Body of pancreas (tissue), 4 donors: ENCODE data around the gene IL1A. TPM values are rescaled to one million over a fixed set of nuclear protein-coding genes. Genes with fewer than 3 reads are reported as not detected.

Source experiments
- ATAC-seq: fragments of 150-250 bp; one replicate; pipeline ENCODE4 v1.9.1; 2016
- DNase-seq, 4 donors: peaks; one replicate each; pipeline ENCODE4 v3.0.0-alpha.2; 2019
- H3K27ac ChIP-seq, 4 donors: fragments of 200-600 bp; sonication (generic); 1 replicate in 3 of 4; 2 replicates in 1 of 4; pipeline versions ENCODE4 v1.5.1 to v1.6.1; 2016 to 2019; ENCODE audit warnings: mild to moderate bottlenecking in 1 of 4, mixed read lengths in 1 of 4, moderate library complexity in 1 of 4
- H3K27me3 ChIP-seq, 2 donors: fragments of 200-600 bp; sonication (generic); one replicate each; pipeline ENCODE4 v1.6.0; 2016; ENCODE audit warnings: mild to moderate bottlenecking in 1 of 2
- H3K36me3 ChIP-seq, 2 donors: fragments of 200-600 bp; sonication (generic); replicated peaks in 1 of 2; 2 replicates each; pipeline ENCODE4 v1.5.1; 2016; ENCODE audit warnings: low read depth in 2 of 2; ENCODE audit not compliant: insufficient read depth in 1 of 2
- H3K4me1 ChIP-seq: fragments of 200-600 bp; sonication (generic); one replicate; pipeline ENCODE4 v1.6.0; 2016
- H3K4me3 ChIP-seq, 2 donors: fragments of 200-600 bp; sonication (generic); 1 replicate in 1 of 2; 2 replicates in 1 of 2; pipeline ENCODE4 v1.5.1; 2016 to 2019
- H3K9me3 ChIP-seq, 3 donors: fragments of 200-600 bp; sonication (generic); 1 replicate in 2 of 3; 2 replicates in 1 of 3; pipeline ENCODE4 v1.5.1; 2016
- POLR2A ChIP-seq, 3 donors: fragments of 450-650 bp; IDR thresholded peaks; one replicate each; pipeline ENCODE4 v1.6.1; 2016; ENCODE audit warnings: antibody characterized with exemption in 3 of 3, mild to moderate bottlenecking in 2 of 3
- WGBS, 2 donors: methylation state at CpG; one replicate each; pipeline ENCODE4 v1.1.5; 2017; 5-methylcytosine and 5-hydroxymethylcytosine counted together
- intact Hi-C: fragments of 100-400 bp; cut with DNase I; formaldehyde crosslinking; loops from one replicate; pipeline ENCODE4 v1.15.1; 2023
- total RNA-seq, 2 donors: library from RNA; depleted of rRNA; stranded (reverse); fragments of >200 nt; gene quantifications; one replicate each; pipeline ENCODE4 v1.1.0, GENCODE V29; 2016
- TF ChIP-seq, protein P1 (sequence below), 7 experiments: fragments of 450-650 bp in 4 of 7; fragments of 200-600 bp in 3 of 7; sonication (generic) in 3 of 7; IDR thresholded peaks; one replicate each; pipeline ENCODE4 v1.5.1; 2016 to 2019; ENCODE audit warnings: antibody characterized with exemption in 7 of 7

Gene IL1A
- total RNA-seq, 2 donors from 2014 or later, result not detected

GRCh38 chr2:112751451-112752197 is 32.7 kb downstream of the IL1A start:
- intact Hi-C loops, result loop anchor here (10.0 kb wide), 2 partner anchors 133 to 203 kb away; no protein-coding TSS in a partner anchor
- Histone ChIP-seq H3K27me3 (no peaks in the 10 kb centered on the region), H3K36me3 (no peaks in the 10 kb centered on the region), H3K4me3 (no peak overlapping the region), H3K27ac (no peak overlapping the region), H3K9me3 (no peaks in the 10 kb centered on the region), H3K4me1 (peaks cover 9% of the 10 kb centered on the region)
- ATAC-seq (no peak), DNase-seq (no peak)
- TF ChIP-seq, protein P1, sequence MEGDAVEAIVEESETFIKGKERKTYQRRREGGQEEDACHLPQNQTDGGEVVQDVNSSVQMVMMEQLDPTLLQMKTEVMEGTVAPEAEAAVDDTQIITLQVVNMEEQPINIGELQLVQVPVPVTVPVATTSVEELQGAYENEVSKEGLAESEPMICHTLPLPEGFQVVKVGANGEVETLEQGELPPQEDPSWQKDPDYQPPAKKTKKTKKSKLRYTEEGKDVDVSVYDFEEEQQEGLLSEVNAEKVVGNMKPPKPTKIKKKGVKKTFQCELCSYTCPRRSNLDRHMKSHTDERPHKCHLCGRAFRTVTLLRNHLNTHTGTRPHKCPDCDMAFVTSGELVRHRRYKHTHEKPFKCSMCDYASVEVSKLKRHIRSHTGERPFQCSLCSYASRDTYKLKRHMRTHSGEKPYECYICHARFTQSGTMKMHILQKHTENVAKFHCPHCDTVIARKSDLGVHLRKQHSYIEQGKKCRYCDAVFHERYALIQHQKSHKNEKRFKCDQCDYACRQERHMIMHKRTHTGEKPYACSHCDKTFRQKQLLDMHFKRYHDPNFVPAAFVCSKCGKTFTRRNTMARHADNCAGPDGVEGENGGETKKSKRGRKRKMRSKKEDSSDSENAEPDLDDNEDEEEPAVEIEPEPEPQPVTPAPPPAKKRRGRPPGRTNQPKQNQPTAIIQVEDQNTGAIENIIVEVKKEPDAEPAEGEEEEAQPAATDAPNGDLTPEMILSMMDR (IDR thresholded peaks at IDR 0.05), result no peak
- TF ChIP-seq POLR2A (IDR thresholded peaks at IDR 0.05), result no peak

GRCh38 chr2:112750560-112750843 is 33.8 kb downstream of the IL1A start:
- intact Hi-C loops, result loop anchor here (10.0 kb wide), 2 partner anchors 134 to 204 kb away; no protein-coding TSS in a partner anchor
- no peaks in the 10 kb centered on the region for H3K9me3 ChIP-seq
- TF ChIP-seq POLR2A (IDR thresholded peaks at IDR 0.05), result no peak
- TF ChIP-seq, protein P1 (IDR thresholded peaks at IDR 0.05), result no peak
- no peak overlapping the region for H3K27ac ChIP-seq
- no peaks in the 10 kb centered on the region for H3K36me3 ChIP-seq
- H3K4me3 ChIP-seq, result no peak overlapping the region
- ATAC-seq (no peak), DNase-seq (no peak)
- H3K4me1 ChIP-seq, result peaks cover 9% of the 10 kb centered on the region
- H3K27me3 ChIP-seq, result no peaks in the 10 kb centered on the region

DNA sequence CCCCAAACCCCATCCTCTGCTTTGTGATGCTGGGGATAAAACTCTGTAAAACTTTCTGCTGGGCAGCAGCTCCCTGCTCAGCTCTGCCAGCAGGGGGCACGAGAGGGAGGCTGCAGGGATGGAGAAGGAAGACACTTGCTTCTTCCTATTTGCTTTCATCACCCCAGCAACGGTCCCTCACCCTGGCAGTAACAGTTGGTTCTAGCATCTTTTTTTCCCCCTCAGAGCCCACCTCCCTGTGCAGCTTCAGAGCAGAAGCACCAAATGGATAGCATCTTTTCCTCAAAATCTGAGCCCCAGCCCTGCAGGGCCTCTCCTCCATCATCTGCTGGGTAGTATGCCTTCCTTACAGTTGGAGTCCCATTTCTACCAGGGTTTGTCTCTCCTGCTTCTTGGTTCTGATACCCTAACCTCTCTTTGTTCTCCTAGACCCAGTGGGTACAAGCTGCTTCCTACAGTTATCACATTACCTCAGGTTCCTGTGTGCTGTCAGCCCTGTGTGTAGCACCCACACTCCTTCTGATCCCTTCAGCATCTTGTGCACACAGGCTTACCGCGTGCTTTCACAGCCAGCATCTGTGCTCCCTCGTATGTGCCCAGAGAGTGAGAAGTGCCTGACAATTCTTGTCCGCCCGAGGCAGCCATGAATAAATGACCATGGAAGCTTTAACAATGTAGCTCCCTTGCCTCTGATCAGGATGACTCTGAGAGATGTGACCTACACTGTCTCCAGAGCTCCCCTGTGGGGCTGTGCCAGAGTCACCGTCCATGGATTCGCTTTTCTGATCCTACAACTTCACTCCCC is 34.3 kb downstream of the IL1A start:
- Histone ChIP-seq H3K4me3 (no peak overlapping the region), H3K27me3 (no peaks in the 10 kb centered on the region), H3K36me3 (no peaks in the 10 kb centered on the region), H3K9me3 (no peaks in the 10 kb centered on the region), H3K27ac (no peak overlapping the region), H3K4me1 (peaks cover 9% of the 10 kb centered on the region)
- no peak for TF ChIP-seq POLR2A (IDR thresholded peaks at IDR 0.05)
- TF ChIP-seq, protein P1 (IDR thresholded peaks at IDR 0.05), result peak; percentile 62 to 89 (median 75)
- intact Hi-C loops, result loop anchor here (10.0 kb wide), 2 partner anchors 135 to 205 kb away; no protein-coding TSS in a partner anchor
- ATAC-seq (peak; percentile 65), DNase-seq (peak; percentile 62 to 66 (median 63))
- 62 to 69% methylated on average over 9 of the region's 9 CpGs for WGBS, 2 donors

- TF ChIP-seq POLR2A (IDR thresholded peaks at IDR 0.05), result no peak
- TF ChIP-seq, protein P1 (IDR thresholded peaks at IDR 0.05), result no peak
- no peak overlapping the region for H3K27ac ChIP-seq
- H3K4me3 ChIP-seq, result no peak overlapping the region
- no peaks in the 10 kb centered on the region for H3K36me3 ChIP-seq
- no peaks in the 10 kb centered on the region for H3K27me3 ChIP-seq
- whole genome bisulfite sequencing, 2 donors, result 83 to 91% methylated on average over 7 of the region's 7 CpGs
- DNase-seq, result no peak
- no peak for ATAC-seq
- no peaks in the 10 kb centered on the region for H3K9me3 ChIP-seq
- intact Hi-C loops, result no loop called here
- H3K4me1 ChIP-seq, result peaks cover 4% of the 10 kb centered on the region
These were observed 43.8 kb downstream of the IL1A start for GRCh38 chr2:112740527-112740926.
